Uterus (tissue), 2 donors: Measurements from ENCODE around the gene MRPL19.

Experiments used
- POLR2A ChIP-seq, 2 donors: fragments of 450-650 bp; IDR thresholded peaks; one replicate each; pipeline ENCODE4 v1.6.1; 2016; ENCODE audit warnings: antibody characterized with exemption in 2 of 2, mild to moderate bottlenecking in 1 of 2, moderate library complexity in 1 of 2
- TF ChIP-seq, protein P1 (sequence below), 4 experiments: fragments of 200-600 bp in 2 of 4; fragments of 450-650 bp in 2 of 4; sonication (generic) in 2 of 4; IDR thresholded peaks; one replicate each; pipeline ENCODE4 v1.5.1; 2016 to 2019; ENCODE audit warnings: antibody characterized with exemption in 4 of 4, mild to moderate bottlenecking in 2 of 4, moderate library complexity in 1 of 4

DNA sequence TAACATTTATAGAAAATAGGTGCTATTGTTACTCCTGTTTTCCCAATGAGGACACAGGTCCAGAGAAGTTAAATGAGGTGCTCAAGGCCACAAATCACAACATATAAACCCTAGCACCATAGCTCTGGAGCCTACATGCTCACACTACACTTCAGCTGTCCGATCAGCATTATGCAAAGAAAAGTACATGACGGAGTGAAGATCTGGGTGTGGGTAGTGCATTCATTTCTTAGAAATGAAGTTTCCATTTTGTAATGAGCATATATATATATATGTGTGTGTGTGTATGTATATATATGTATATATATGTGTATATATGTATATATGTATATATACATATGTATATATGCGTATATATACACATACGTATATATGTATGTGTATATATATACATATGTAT lies 30.2 kb upstream of the MRPL19 start:
- TF ChIP-seq POLR2A (IDR thresholded peaks at IDR 0.05): no peak
- TF ChIP-seq, protein P1, sequence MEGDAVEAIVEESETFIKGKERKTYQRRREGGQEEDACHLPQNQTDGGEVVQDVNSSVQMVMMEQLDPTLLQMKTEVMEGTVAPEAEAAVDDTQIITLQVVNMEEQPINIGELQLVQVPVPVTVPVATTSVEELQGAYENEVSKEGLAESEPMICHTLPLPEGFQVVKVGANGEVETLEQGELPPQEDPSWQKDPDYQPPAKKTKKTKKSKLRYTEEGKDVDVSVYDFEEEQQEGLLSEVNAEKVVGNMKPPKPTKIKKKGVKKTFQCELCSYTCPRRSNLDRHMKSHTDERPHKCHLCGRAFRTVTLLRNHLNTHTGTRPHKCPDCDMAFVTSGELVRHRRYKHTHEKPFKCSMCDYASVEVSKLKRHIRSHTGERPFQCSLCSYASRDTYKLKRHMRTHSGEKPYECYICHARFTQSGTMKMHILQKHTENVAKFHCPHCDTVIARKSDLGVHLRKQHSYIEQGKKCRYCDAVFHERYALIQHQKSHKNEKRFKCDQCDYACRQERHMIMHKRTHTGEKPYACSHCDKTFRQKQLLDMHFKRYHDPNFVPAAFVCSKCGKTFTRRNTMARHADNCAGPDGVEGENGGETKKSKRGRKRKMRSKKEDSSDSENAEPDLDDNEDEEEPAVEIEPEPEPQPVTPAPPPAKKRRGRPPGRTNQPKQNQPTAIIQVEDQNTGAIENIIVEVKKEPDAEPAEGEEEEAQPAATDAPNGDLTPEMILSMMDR (IDR thresholded peaks at IDR 0.05): no peak
